A673 (cell line): ENCODE results near the gene CNIH2. TPM values are rescaled to one million over a fixed set of nuclear protein-coding genes. Genes with fewer than 3 reads are reported as not detected.

ENCODE experiments used
- BruUV-seq: library from RNA; stranded (reverse); fragments of 400-500 nt; replicated peaks from 2 replicates; lab custom pipeline; 2021; lab: Mats Ljungman, UMichigan
- CTCF ChIA-PET: fragments of 300-600 bp; sonication (Branson Sonifier 250); formaldehyde crosslinking; loops from one replicate; lab custom pipeline; 2022; ENCODE audit warnings: antibody characterized with exemption; lab: Charles Lee
- POLR2A ChIA-PET: fragments of 300-600 bp; sonication (Branson Sonifier 250); formaldehyde crosslinking; loops from one replicate; lab custom pipeline; 2022; ENCODE audit warnings: antibody characterized with exemption; ENCODE audit not compliant: low non-redundant PET; lab: Charles Lee
- DNase-seq: peaks from one replicate; pipeline ENCODE4 v3.0.0-alpha.2; 2015; ENCODE audit warnings: low spot score
- H3K27ac ChIP-seq: fragments of 200-600 bp; sonication (generic); 2 replicates; pipeline ENCODE4 v1.5.1; 2016; ENCODE audit warnings: mixed run types, low read depth, mild to moderate bottlenecking, mixed read lengths, antibody characterized with exemption, low read length; ENCODE audit not compliant: poor library complexity, severe bottlenecking
- H3K27me3 ChIP-seq: fragments of 200-600 bp; sonication (generic); replicated peaks from 2 replicates; pipeline ENCODE4 v1.6.1; 2017; ENCODE audit warnings: mixed run types, low read depth, mild to moderate bottlenecking, mixed read lengths, antibody characterized with exemption, low read length; ENCODE audit not compliant: insufficient read depth, poor library complexity
- H3K36me3 ChIP-seq: fragments of 200-600 bp; sonication (generic); 2 replicates; pipeline ENCODE4 v1.6.1; 2016; ENCODE audit warnings: mixed run types, mild to moderate bottlenecking, mixed read lengths, antibody characterized with exemption, low read length; ENCODE audit not compliant: insufficient read depth, poor library complexity, severe bottlenecking
- H3K4me1 ChIP-seq: fragments of 200-600 bp; sonication (generic); 2 replicates; pipeline ENCODE4 v1.6.1; 2017; ENCODE audit warnings: mixed run types, mild to moderate bottlenecking, mixed read lengths, antibody characterized with exemption, low read length; ENCODE audit not compliant: insufficient read depth, poor library complexity, severe bottlenecking
- H3K4me3 ChIP-seq: fragments of 200-600 bp; sonication (generic); 2 replicates; pipeline ENCODE4 v1.5.1; 2016; ENCODE audit warnings: low read depth, mixed run types, mild to moderate bottlenecking, mixed read lengths, low read length; ENCODE audit not compliant: poor library complexity, severe bottlenecking
- H3K9me3 ChIP-seq: fragments of 200-600 bp; sonication (generic); 2 replicates; pipeline ENCODE4 v1.6.1; 2016; ENCODE audit warnings: mixed run types, low read depth, mild to moderate bottlenecking, mixed read lengths, antibody characterized with exemption, low read length; ENCODE audit not compliant: poor library complexity, severe bottlenecking
- CTCF ChIP-seq: fragments of 300-800, 200-600 bp; sonication (generic); conservative IDR thresholded peaks from 2 replicates; pipeline ENCODE4 v1.5.1; 2017; ENCODE audit warnings: low read depth, mild to moderate bottlenecking, antibody characterized with exemption, low read length, moderate library complexity, mixed read lengths
- EZH2 ChIP-seq: fragments of 200-600 bp; sonication (generic); IDR thresholded peaks from 2 replicates; pipeline ENCODE4 v1.6.1; 2017; ENCODE audit warnings: borderline replicate concordance, low read depth, mild to moderate bottlenecking, mixed read lengths, antibody characterized with exemption, low read length; ENCODE audit not compliant: poor library complexity, severe bottlenecking
- intact Hi-C: fragments of 100-400 bp; cut with micrococcal nuclease; formaldehyde crosslinking; loops from one replicate; pipeline ENCODE4 v1.10.0; 2022; ENCODE audit not compliant: unreplicated experiment
- total RNA-seq: library from RNA; stranded (reverse); gene quantifications from 2 replicates; pipeline ENCODE4 v1.2.3, GENCODE V29; 2021

CNIH2 gene
- total RNA-seq, 1 experiment from 2014 or later, result 13.7 TPM

- POLR2A ChIA-PET, result no interaction called here
These were observed 44.9 kb downstream of the CNIH2 start for GRCh38 chr11:66322732-66323427.

GRCh38 chr11:66323684-66324083 lies 45.7 kb downstream of the CNIH2 start:
- ChIA-PET POLR2A (no interaction called here), CTCF (no interaction called here)
- H3K27ac ChIP-seq, result no peak overlapping the region
- H3K4me3 ChIP-seq, result no peak overlapping the region
- BruUV-seq, result no TSS peak
- no peaks in the 10 kb centered on the region for H3K36me3 ChIP-seq
- intact Hi-C loops, result no loop called here
- no peaks in the 10 kb centered on the region for H3K27me3 ChIP-seq
- no peaks in the 10 kb centered on the region for H3K9me3 ChIP-seq
- no peak for DNase-seq
- H3K4me1 ChIP-seq, result peaks cover 29% of the 10 kb centered on the region
- no peak for TF ChIP-seq EZH2

More at GRCh38 chr11:66322732-66323427, 44.9 kb downstream of the CNIH2 start:
- Histone ChIP-seq H3K9me3 (no peaks in the 10 kb centered on the region), H3K27me3 (no peaks in the 10 kb centered on the region), H3K4me1 (peaks cover 31% of the 10 kb centered on the region), H3K4me3 (no peak overlapping the region), H3K36me3 (no peaks in the 10 kb centered on the region), H3K27ac (peak overlapping the region; percentile 56)
- no peak for TF ChIP-seq EZH2
- no peak for TF ChIP-seq CTCF
- CTCF ChIA-PET, result interaction anchor here (1.5 to 2.0 kb wide), 2 partner anchors 10 to 11 kb away, joined by 4 to 12 read pairs; no protein-coding TSS in a partner anchor
- no peak for DNase-seq
- BruUV-seq, result no TSS peak
- intact Hi-C loops, result no loop called here

GRCh38 chr11:66324664-66325063 lies 46.7 kb downstream of the CNIH2 start:
- no TSS peak for BruUV-seq
- Histone ChIP-seq H3K4me3 (no peak overlapping the region), H3K27ac (peak overlapping the region; percentile 50), H3K4me1 (peaks cover 24% of the 10 kb centered on the region), H3K27me3 (no peaks in the 10 kb centered on the region), H3K9me3 (no peaks in the 10 kb centered on the region), H3K36me3 (no peaks in the 10 kb centered on the region)
- POLR2A ChIA-PET, result no interaction called here
- TF ChIP-seq CTCF, result no peak
- TF ChIP-seq EZH2, result no peak
- no peak for DNase-seq
- CTCF ChIA-PET, result no interaction called here
- intact Hi-C loops, result loop anchor here (5.0 kb wide), 1 partner anchor 102 kb away; no protein-coding TSS in a partner anchor
